A549 (cell line): Measurements from ENCODE around the gene HSD17B3.

ENCODE experiments used
- EHMT2 ChIP-seq: fragments of 200-600 bp; sonication (generic); IDR thresholded peaks from 2 replicates; pipeline ENCODE4 v1.6.1; 2016; ENCODE audit warnings: antibody characterized with exemption, low read depth, mild to moderate bottlenecking, moderate library complexity
- TF ChIP-seq, protein P1 (sequence below): fragments of >200 bp; sonication (Bioruptor Twin); formaldehyde crosslinking; IDR thresholded peaks from 3 replicates; pipeline ENCODE4 v1.5.1; 2016
- TF ChIP-seq, protein P2 (sequence below): fragments of 450-650 bp; IDR thresholded peaks from 2 replicates; pipeline ENCODE4 v1.6.1; 2014; ENCODE audit warnings: antibody characterized with exemption

DNA sequence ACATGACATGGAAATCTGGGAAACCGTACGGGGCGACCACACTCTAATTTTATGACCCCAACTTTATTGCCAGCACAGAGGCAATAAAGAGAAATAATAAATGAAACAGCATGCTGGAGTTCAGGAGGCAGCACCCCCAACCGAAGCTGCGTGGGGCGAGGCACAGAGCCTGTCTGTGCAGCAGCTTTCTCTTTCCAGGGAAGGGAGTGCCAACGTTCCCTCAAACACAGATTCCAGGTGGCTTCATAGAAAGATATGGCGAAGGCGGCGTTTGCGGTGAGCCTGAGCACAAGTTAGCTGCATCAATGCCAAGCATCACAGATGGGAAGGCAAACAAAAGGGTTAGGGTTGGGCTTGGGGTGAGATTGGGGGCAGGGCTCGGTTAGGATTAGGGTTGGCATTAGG, 114.8 kb downstream of the HSD17B3 start:
- TF ChIP-seq, protein P1, sequence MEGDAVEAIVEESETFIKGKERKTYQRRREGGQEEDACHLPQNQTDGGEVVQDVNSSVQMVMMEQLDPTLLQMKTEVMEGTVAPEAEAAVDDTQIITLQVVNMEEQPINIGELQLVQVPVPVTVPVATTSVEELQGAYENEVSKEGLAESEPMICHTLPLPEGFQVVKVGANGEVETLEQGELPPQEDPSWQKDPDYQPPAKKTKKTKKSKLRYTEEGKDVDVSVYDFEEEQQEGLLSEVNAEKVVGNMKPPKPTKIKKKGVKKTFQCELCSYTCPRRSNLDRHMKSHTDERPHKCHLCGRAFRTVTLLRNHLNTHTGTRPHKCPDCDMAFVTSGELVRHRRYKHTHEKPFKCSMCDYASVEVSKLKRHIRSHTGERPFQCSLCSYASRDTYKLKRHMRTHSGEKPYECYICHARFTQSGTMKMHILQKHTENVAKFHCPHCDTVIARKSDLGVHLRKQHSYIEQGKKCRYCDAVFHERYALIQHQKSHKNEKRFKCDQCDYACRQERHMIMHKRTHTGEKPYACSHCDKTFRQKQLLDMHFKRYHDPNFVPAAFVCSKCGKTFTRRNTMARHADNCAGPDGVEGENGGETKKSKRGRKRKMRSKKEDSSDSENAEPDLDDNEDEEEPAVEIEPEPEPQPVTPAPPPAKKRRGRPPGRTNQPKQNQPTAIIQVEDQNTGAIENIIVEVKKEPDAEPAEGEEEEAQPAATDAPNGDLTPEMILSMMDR: no peak
- no peak for TF ChIP-seq EHMT2
- TF ChIP-seq, protein P2, sequence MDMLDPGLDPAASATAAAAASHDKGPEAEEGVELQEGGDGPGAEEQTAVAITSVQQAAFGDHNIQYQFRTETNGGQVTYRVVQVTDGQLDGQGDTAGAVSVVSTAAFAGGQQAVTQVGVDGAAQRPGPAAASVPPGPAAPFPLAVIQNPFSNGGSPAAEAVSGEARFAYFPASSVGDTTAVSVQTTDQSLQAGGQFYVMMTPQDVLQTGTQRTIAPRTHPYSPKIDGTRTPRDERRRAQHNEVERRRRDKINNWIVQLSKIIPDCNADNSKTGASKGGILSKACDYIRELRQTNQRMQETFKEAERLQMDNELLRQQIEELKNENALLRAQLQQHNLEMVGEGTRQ: no peak
